AG04449 (cell line): ENCODE results near the gene ZNF560.

Experiments used
- CTCF ChIA-PET: fragments of 350-600 bp; formaldehyde crosslinking; extraction: SDS; loops from one replicate; lab custom pipeline; 2021; ENCODE audit warnings: antibody characterized with exemption; lab: Yijun Ruan, JAX
- POLR2A ChIA-PET: fragments of 400-600, 350-600 bp; formaldehyde crosslinking; extraction: SDS; loops from one replicate; lab custom pipeline; 2020; ENCODE audit warnings: antibody characterized with exemption, inconsistent platforms; lab: Yijun Ruan, JAX
- DNase-seq: peaks from one replicate; pipeline ENCODE4 v3.0.0-alpha.2; 2010; ENCODE audit warnings: low read depth, low spot score
- H3K4me3 ChIP-seq: 2 replicates; pipeline ENCODE4 v1.5.1; 2011; ENCODE audit warnings: low read depth, mild to moderate bottlenecking, control low read depth, low read length
- CTCF ChIP-seq: IDR thresholded peaks from one replicate; pipeline ENCODE4 v1.5.1; 2011; ENCODE audit warnings: mild to moderate bottlenecking, moderate library complexity, low read length, control low read depth, inconsistent platforms; ENCODE audit not compliant: insufficient read depth; ENCODE audit errors: missing control alignments

Gene ZNF560

DNA sequence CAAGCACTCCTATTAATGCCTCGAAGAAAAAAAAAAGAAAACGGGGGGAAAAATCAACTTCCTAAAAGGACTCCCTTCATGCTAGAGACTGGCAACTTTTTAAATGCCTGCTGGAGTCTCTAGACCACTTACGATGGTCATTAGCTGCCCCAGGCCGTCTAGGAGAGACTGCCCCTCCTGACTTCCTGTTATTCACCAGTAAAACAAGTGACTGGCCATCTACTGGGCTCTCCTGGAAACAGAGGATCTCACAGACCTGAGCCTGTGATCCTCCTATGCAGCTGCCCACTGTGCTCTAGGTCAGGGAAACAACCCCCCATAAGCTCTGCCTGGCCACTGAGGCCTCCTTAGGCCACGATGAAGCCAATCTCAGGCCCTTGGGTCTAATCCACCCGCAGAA, 70.5 kb downstream of the ZNF560 start:
- no peak for DNase-seq
- no peak for TF ChIP-seq CTCF
- ChIA-PET POLR2A (no interaction called here), CTCF (no interaction called here)
- no peak overlapping the region for H3K4me3 ChIP-seq
